IMR-90 (cell line): ENCODE measurements around the gene OR2V2. TPM values are rescaled to one million over a fixed set of nuclear protein-coding genes. Genes with fewer than 3 reads are reported as not detected.

ENCODE experiments used
- ATAC-seq: fragments of 200-7000 bp; cut with Tn5 transposase; 2 replicates; pipeline ENCODE4 v1.9.1; 2020; ENCODE audit warnings: low read depth, mild to moderate bottlenecking, moderate library complexity
- BruUV-seq: library from RNA; stranded (reverse); fragments of 400-500 nt; replicated peaks from 2 replicates; lab custom pipeline; 2021; lab: Mats Ljungman, UMichigan
- CTCF ChIA-PET: fragments of 300-600 bp; formaldehyde crosslinking; extraction: SDS; loops from one replicate; lab custom pipeline; 2021; ENCODE audit warnings: antibody characterized with exemption; lab: Yijun Ruan, JAX
- POLR2A ChIA-PET: fragments of 300-600 bp; sonication (Branson Sonifier 250); formaldehyde crosslinking; loops from one replicate; lab custom pipeline; 2022; ENCODE audit warnings: antibody characterized with exemption; ENCODE audit not compliant: unreplicated experiment; lab: Charles Lee
- DNase-seq: peaks from one replicate; pipeline ENCODE4 v3.0.0; 2013
- H2AFZ ChIP-seq: replicated peaks from 2 replicates; pipeline ENCODE3; 2013; ENCODE audit warnings: low read length, mild to moderate bottlenecking; ENCODE audit not compliant: poor library complexity
- H2AK5ac ChIP-seq: 2 replicates; pipeline ENCODE4 v1.6.1; 2013; ENCODE audit warnings: low read depth, low read length, inconsistent platforms
- H2AK9ac ChIP-seq: replicated peaks from 2 replicates; pipeline ENCODE3; 2013; ENCODE audit warnings: mild to moderate bottlenecking, low read depth, low read length, moderate library complexity; ENCODE audit not compliant: poor library complexity
- H2BK120ac ChIP-seq: 2 replicates; pipeline ENCODE4 v1.6.1; 2013; ENCODE audit warnings: low read depth, low read length, inconsistent platforms
- H2BK15ac ChIP-seq: 3 replicates; pipeline ENCODE4 v1.6.1; 2013; ENCODE audit warnings: low read depth, low read length, inconsistent platforms
- H2BK20ac ChIP-seq: 2 replicates; pipeline ENCODE4 v1.6.1; 2013; ENCODE audit warnings: low read depth, mild to moderate bottlenecking, inconsistent platforms, low read length, moderate library complexity
- H2BK5ac ChIP-seq: 2 replicates; pipeline ENCODE4 v1.6.1; 2013; ENCODE audit warnings: mild to moderate bottlenecking, low read depth, low read length, inconsistent platforms; ENCODE audit not compliant: poor library complexity, severe bottlenecking
- H3K14ac ChIP-seq: replicated peaks from 2 replicates; pipeline ENCODE4 v1.6.1; 2013; ENCODE audit warnings: low read depth, low read length, inconsistent platforms
- H3K18ac ChIP-seq: 2 replicates; pipeline ENCODE4 v1.6.1; 2013; ENCODE audit warnings: low read depth, low read length, control low read depth
- H3K23ac ChIP-seq: 2 replicates; pipeline ENCODE4 v1.6.1; 2013; ENCODE audit warnings: low read depth, low read length, inconsistent platforms
- H3K27ac ChIP-seq: 2 replicates; pipeline ENCODE4 v1.5.1; 2013; ENCODE audit warnings: mild to moderate bottlenecking, control low read depth, low read length; ENCODE audit not compliant: insufficient read depth
- H3K27me3 ChIP-seq: 2 replicates; pipeline ENCODE4 v1.6.1; 2013; ENCODE audit warnings: low read length; ENCODE audit not compliant: control insufficient read depth, insufficient read depth
- H3K36me3 ChIP-seq: 2 replicates; pipeline ENCODE4 v1.6.1; 2013; ENCODE audit warnings: low read length, mixed read lengths; ENCODE audit not compliant: control insufficient read depth, insufficient read depth
- H3K4ac ChIP-seq: 2 replicates; pipeline ENCODE4 v1.6.1; 2013; ENCODE audit warnings: low read depth, low read length, inconsistent platforms
- H3K4me1 ChIP-seq: 2 replicates; pipeline ENCODE4 v1.6.1; 2013; ENCODE audit warnings: low read length, mixed read lengths; ENCODE audit not compliant: control insufficient read depth, insufficient read depth
- H3K4me2 ChIP-seq: 2 replicates; pipeline ENCODE4 v1.6.1; 2013; ENCODE audit warnings: low read depth, mild to moderate bottlenecking, control low read depth, low read length, moderate library complexity
- H3K4me3 ChIP-seq: 2 replicates; pipeline ENCODE4 v1.5.1; 2013; ENCODE audit warnings: low read depth, mild to moderate bottlenecking, control low read depth, low read length, moderate library complexity; ENCODE audit not compliant: insufficient read depth
- H3K56ac ChIP-seq: 2 replicates; pipeline ENCODE4 v1.6.1; 2013; ENCODE audit warnings: low read length, inconsistent platforms; ENCODE audit not compliant: insufficient read depth; ENCODE audit errors: extremely low read depth
- H3K79me1 ChIP-seq, 2 experiments: 2 replicates each; pipeline ENCODE4 v1.6.1; 2013; ENCODE audit warnings: low read length in 2 of 2, inconsistent platforms in 1 of 2, low read depth in 1 of 2
- H3K9ac ChIP-seq: 2 replicates; pipeline ENCODE4 v1.6.1; 2013; ENCODE audit warnings: low read depth, low read length, control low read depth
- H3K9me1 ChIP-seq: 2 replicates; pipeline ENCODE4 v1.6.1; 2013; ENCODE audit warnings: low read length, inconsistent platforms; ENCODE audit not compliant: insufficient read depth
- H3K9me3 ChIP-seq: 2 replicates; pipeline ENCODE4 v1.6.1; 2013; ENCODE audit warnings: low read length; ENCODE audit not compliant: control insufficient read depth, insufficient read depth
- H4K20me1 ChIP-seq: 2 replicates; pipeline ENCODE4 v1.6.1; 2013; ENCODE audit warnings: low read length, inconsistent platforms; ENCODE audit not compliant: insufficient read depth
- H4K5ac ChIP-seq: 2 replicates; pipeline ENCODE4 v1.6.1; 2013; ENCODE audit warnings: mild to moderate bottlenecking, low read depth, low read length, control low read depth
- H4K8ac ChIP-seq, 2 experiments: 2 replicates each; pipeline ENCODE4 v1.6.1; 2013; ENCODE audit warnings: low read depth in 2 of 2, low read length in 2 of 2, control low read depth in 1 of 2, inconsistent platforms in 1 of 2
- H4K91ac ChIP-seq: 2 replicates; pipeline ENCODE4 v1.6.1; 2013; ENCODE audit warnings: low read depth, low read length, inconsistent platforms; ENCODE audit not compliant: insufficient read depth
- BHLHE40 ChIP-seq: fragments of 150-350 bp; IDR thresholded peaks from 2 replicates; pipeline ENCODE4 v1.6.1; 2016; ENCODE audit warnings: mild to moderate bottlenecking, low read depth, low read length
- CEBPB ChIP-seq: IDR thresholded peaks from 2 replicates; pipeline ENCODE4 v1.6.1; 2012; ENCODE audit warnings: low read depth, low read length, improper control_type of control experiment
- CHD1 ChIP-seq: IDR thresholded peaks from 2 replicates; pipeline ENCODE4 v1.6.1; 2012; ENCODE audit warnings: low read depth, low read length, improper control_type of control experiment
- ELK1 ChIP-seq: fragments of 150-350 bp; IDR thresholded peaks from 2 replicates; pipeline ENCODE4 v1.6.1; 2016; ENCODE audit warnings: low read depth, mild to moderate bottlenecking, low read length, moderate library complexity, borderline replicate concordance
- MXI1 ChIP-seq: IDR thresholded peaks from 2 replicates; pipeline ENCODE4 v1.6.1; 2012; ENCODE audit warnings: low read depth, mild to moderate bottlenecking, low read length, moderate library complexity, borderline replicate concordance
- NFE2L2 ChIP-seq: fragments of 150-350 bp; IDR thresholded peaks from 2 replicates; pipeline ENCODE4 v1.6.1; 2016; ENCODE audit warnings: low read depth, mild to moderate bottlenecking, low read length
- POLR2A ChIP-seq: IDR thresholded peaks from 2 replicates; pipeline ENCODE4 v1.6.1; 2012; ENCODE audit warnings: mild to moderate bottlenecking, low read depth, low read length
- RAD21 ChIP-seq: IDR thresholded peaks from 2 replicates; pipeline ENCODE4 v1.6.1; 2012; ENCODE audit warnings: low read length, improper control_type of control experiment
- RCOR1 ChIP-seq: IDR thresholded peaks from 2 replicates; pipeline ENCODE4 v1.6.1; 2012; ENCODE audit warnings: mild to moderate bottlenecking, low read length, improper control_type of control experiment; ENCODE audit not compliant: insufficient replicate concordance
- SMC3 ChIP-seq: fragments of 150-350 bp; IDR thresholded peaks from 2 replicates; pipeline ENCODE4 v1.6.1; 2016; ENCODE audit warnings: low read depth, mild to moderate bottlenecking, antibody characterized with exemption, low read length, moderate library complexity
- WGBS, 2 experiments: methylation state at CpG; one replicate each; pipeline versions ENCODE4 v1.1.5 to v1.1.7; 2013; ENCODE audit warnings: missing lambda C conversion rate in 2 of 2; ENCODE audit not compliant: insufficient read length in 1 of 2; ENCODE audit errors: extremely low coverage in 2 of 2; 5-methylcytosine and 5-hydroxymethylcytosine counted together
- dilution Hi-C: fragments of 300-500 bp; cut with HindIII; formaldehyde crosslinking; loops from one replicate; pipeline ENCODE4 v1.14.3; 2018; ENCODE audit warnings: low sequenced_read_pairs; ENCODE audit not compliant: unreplicated experiment
- in situ Hi-C: fragments of 300-500 bp; cut with MboI; formaldehyde crosslinking; loops from 3 replicates; pipeline ENCODE4 v1.14.3; 2019; ENCODE audit warnings: low sequenced_read_pairs, inconsistent platforms, mixed read lengths
- intact Hi-C: fragments of 100-400 bp; cut with micrococcal nuclease; formaldehyde crosslinking; loops from 2 replicates; pipeline ENCODE4 v1.10.0; 2022
- polyA plus RNA-seq, 3 experiments: library from polyadenylated mRNA; depleted of rRNA; stranded (reverse); fragments of >200 nt; gene quantifications; 2 replicates each; pipeline ENCODE4 v1.2.3, GENCODE V29; 2012; ENCODE audit warnings: low replicate concordance in 1 of 3
- total RNA-seq: library from RNA; depleted of rRNA; stranded (reverse); fragments of >200 nt; gene quantifications from 2 replicates; pipeline ENCODE4 v1.2.3, GENCODE V29; 2012
- TF ChIP-seq, protein P1 (sequence below): conservative IDR thresholded peaks from 2 replicates; pipeline ENCODE4 v1.5.1; 2012; ENCODE audit warnings: mild to moderate bottlenecking, low read depth, low read length, improper control_type of control experiment
- TF ChIP-seq, protein P2 (sequence below): fragments of 150-350 bp; IDR thresholded peaks from 2 replicates; pipeline ENCODE4 v1.6.1; 2017; ENCODE audit warnings: mild to moderate bottlenecking, antibody characterized with exemption, low read length, low read depth

OR2V2 gene
- total and polyA plus RNA-seq, 2 of the 4 experiments (the other 2 are of a cell fraction) = not detected

DNA sequence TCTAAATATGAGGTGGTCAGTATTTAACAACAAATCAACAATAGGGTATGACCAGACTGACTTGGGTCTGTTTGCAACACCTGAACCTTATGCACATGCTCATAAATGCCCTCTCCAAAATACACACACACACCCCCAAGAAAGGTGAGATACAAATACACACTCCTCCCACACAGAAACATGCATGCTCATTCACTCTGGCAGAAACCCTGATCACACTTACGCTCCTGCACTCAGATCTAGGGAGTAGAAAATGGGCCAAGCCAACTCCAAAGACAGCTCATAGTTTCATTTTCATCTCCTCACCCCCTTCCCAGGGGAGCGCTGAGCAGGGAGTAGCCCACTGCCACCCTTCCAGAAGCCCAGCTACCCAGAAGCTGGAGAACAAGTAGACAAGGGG is 46.3 kb downstream of the OR2V2 start (continued):
- TF ChIP-seq NFE2L2 (no peak), POLR2A (no peak), MXI1 (no peak)

GRCh38 chr5:181194489-181195248 is 47.3 kb downstream of the OR2V2 start:
- Histone ChIP-seq H3K18ac (no peak overlapping the region), H3K27me3 (no peaks in the 10 kb centered on the region; the same call in 1 of the 2 replicates), H2AK5ac (no peak overlapping the region), H3K9ac (no peak overlapping the region), H2AFZ (no peak overlapping the region), H3K9me1 (peaks cover 2% of the 10 kb centered on the region; the same call in 1 of the 2 replicates), H2BK120ac (no peak overlapping the region), H3K27ac (no peak overlapping the region), H3K36me3 (no peaks in the 10 kb centered on the region), H4K91ac (no peak overlapping the region), H2BK15ac (no peak overlapping the region), H3K9me3 (no peaks in the 10 kb centered on the region), H3K14ac (no peak overlapping the region), H2BK5ac (no peak overlapping the region), H2BK20ac (no peak overlapping the region), H2AK9ac (no peak overlapping the region), H3K4me3 (no peak overlapping the region), H3K4me1 (peaks cover 4% of the 10 kb centered on the region), H4K5ac (no peak overlapping the region), H3K79me1 (peaks cover 10 to 11% of the 10 kb centered on the region in 2 experiments; a peak in 3 of 4 replicates), H3K4me2 (no peak overlapping the region), H3K4ac (no peak overlapping the region), H4K8ac (no peak overlapping the region), H3K56ac (no peak overlapping the region), H4K20me1 (no peaks in the 10 kb centered on the region), H3K23ac (no peak overlapping the region)
- 61% methylated on average over 14 of the region's 21 CpGs; no CpG with 5 or more reads in 1 of the 2 experiments for WGBS, 2 experiments
- DNase-seq = no peak
- in situ Hi-C loops (no loop called here), dilution Hi-C loops (no loop called here), intact Hi-C loops (no loop called here)
- CTCF ChIA-PET = no interaction called here
- POLR2A ChIA-PET = interaction anchor here (0.6 kb wide), 1 partner anchor 42 kb away, joined by 4 read pairs; no protein-coding TSS in a partner anchor
- no peak for ATAC-seq
- no TSS peak for BruUV-seq
- no peak for TF ChIP-seq ELK1
- no peak for TF ChIP-seq SMC3
- TF ChIP-seq, protein P1, sequence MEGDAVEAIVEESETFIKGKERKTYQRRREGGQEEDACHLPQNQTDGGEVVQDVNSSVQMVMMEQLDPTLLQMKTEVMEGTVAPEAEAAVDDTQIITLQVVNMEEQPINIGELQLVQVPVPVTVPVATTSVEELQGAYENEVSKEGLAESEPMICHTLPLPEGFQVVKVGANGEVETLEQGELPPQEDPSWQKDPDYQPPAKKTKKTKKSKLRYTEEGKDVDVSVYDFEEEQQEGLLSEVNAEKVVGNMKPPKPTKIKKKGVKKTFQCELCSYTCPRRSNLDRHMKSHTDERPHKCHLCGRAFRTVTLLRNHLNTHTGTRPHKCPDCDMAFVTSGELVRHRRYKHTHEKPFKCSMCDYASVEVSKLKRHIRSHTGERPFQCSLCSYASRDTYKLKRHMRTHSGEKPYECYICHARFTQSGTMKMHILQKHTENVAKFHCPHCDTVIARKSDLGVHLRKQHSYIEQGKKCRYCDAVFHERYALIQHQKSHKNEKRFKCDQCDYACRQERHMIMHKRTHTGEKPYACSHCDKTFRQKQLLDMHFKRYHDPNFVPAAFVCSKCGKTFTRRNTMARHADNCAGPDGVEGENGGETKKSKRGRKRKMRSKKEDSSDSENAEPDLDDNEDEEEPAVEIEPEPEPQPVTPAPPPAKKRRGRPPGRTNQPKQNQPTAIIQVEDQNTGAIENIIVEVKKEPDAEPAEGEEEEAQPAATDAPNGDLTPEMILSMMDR = no peak
- no peak for TF ChIP-seq RAD21
- no peak for TF ChIP-seq CHD1
- TF ChIP-seq, protein P2, sequence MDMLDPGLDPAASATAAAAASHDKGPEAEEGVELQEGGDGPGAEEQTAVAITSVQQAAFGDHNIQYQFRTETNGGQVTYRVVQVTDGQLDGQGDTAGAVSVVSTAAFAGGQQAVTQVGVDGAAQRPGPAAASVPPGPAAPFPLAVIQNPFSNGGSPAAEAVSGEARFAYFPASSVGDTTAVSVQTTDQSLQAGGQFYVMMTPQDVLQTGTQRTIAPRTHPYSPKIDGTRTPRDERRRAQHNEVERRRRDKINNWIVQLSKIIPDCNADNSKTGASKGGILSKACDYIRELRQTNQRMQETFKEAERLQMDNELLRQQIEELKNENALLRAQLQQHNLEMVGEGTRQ = no peak
- no peak for TF ChIP-seq NFE2L2
- TF ChIP-seq BHLHE40 = no peak
- no peak for TF ChIP-seq CEBPB
- TF ChIP-seq RCOR1 = no peak
- no peak for TF ChIP-seq POLR2A
